GM21390 (cell line): ENCODE data around the gene AGBL1.

Experiments
- ATAC-seq: cut with Tn5 transposase; IDR thresholded peaks from one replicate; pipeline ENCODE4 v1.9.1; 2021; ENCODE audit not compliant: unreplicated experiment

AGBL1 gene

DNA sequence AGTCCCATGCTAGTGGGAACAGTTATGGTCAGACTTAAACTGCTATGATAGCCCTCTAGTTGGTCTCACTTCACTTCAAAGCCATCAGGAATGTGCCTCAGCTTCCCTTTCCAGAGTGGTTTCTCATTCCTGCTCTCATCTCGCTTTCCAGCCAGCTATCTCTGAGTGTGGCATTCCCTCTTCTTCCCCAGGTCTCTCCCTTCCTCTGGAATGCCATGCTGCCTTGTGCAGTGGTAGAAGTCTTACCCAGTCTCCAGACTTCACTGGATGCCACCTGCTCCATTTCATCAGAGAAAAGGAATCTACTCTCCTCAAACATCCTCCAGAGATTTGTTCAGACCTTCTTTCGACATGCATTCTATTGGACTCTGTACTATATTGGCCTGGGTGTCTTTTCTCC, 83.0 kb downstream of the AGBL1 start:
- ATAC-seq = no peak

GRCh38 chr15:86163816-86164215, 84.1 kb downstream of the AGBL1 start:
- ATAC-seq = no peak

DNA sequence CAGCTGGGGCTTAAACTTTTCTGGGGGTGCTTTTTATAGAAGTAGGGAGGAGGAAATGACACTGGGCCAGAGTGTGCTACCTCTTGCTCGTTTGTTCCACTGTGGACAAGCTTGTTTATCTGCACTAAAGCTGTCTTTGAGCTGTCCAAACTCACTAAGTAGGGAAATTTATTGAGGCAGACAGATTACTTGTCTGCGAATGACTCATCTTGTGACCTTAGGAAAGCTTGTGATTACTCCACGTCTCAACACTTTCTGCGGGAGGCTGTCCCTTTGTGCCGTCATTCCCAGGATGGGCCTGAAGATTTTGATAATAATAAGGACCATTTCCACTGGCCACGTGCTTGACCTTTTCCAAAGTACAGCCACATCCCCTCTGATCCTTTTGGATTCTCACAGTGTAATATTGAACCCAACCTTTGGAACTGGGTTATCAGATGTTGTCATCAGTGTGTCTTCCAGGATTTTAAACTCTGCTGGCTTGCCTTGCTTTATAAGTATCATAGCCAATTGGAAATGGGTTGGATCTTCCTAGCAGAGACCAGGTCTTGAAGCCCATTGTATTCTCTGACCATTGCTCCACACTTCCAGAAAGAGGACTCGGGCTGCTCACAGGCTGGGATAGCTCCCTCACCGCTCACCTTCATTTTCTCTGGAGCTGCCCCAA, 84.7 kb downstream of the AGBL1 start:
- ATAC-seq = no peak

DNA sequence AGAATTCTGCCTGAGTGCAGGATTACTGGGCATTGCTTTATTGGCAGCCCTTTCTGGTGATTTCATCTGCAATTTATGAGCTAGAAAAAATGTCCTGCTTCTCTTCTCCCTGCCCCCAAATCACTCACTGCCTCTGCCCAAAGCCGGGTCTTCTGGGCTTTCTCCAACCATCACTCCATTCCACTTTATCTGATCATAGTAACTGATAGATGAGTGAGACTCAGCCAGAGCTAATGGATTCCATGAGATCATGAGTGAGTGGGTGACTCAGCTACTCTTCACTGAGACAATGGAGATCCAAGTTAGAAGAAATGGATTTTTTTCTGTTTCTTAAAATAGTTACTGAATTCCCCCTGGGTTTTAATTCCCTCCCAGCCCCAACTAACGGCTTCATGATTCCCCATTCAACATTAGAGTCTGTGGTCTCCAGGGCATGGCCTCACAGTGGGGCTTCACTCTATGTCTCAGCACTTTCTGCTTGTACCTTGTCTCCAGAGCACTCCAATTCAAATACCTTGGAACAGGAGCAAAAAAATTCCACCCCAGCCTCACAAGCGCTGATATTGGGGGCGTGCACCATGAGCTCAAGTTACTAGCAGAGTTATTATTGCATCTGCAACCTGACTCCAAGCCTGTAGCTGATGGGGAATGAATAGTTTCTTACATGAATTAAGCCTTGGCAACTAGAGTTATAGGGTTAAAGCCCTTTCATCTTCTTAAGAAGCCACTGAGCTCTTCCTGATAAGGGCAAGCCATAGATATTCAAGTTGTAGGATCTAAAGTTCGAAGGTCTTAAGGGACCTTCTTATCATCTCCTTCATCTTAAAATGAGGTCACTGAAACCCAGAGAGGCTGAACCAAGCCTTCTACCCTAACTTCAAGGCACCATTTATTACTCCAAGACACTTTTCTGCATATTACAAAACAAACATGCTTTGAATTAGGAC, 85.9 kb downstream of the AGBL1 start:
- no peak for ATAC-seq

GRCh38 chr15:86167841-86168240, 88.2 kb downstream of the AGBL1 start:
- ATAC-seq = no peak

DNA sequence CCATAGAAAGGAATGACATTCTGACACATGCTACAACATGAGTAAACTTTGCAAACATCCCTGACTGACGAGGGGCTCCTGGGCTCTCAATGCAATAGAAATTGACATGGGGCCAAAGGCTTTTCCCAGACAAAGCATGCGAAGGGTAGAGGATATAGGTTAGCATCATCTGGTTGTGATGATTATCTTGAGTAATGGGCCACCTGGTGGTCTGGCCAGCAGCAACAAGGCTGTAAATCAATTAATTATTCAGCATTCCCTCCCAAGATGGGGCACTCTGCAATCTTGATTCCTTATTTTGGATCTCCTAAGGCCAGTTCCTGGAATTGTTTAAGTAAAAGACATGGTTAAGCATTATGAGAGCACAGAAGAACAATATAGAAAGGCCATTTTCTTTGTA, 99.2 kb downstream of the AGBL1 start:
- ATAC-seq = no peak

GRCh38 chr15:86183596-86184491, 104.2 kb downstream of the AGBL1 start:
- ATAC-seq = no peak

- no peak for ATAC-seq
Observed at GRCh38 chr15:86193716-86194380, 114.2 kb downstream of the AGBL1 start.

DNA sequence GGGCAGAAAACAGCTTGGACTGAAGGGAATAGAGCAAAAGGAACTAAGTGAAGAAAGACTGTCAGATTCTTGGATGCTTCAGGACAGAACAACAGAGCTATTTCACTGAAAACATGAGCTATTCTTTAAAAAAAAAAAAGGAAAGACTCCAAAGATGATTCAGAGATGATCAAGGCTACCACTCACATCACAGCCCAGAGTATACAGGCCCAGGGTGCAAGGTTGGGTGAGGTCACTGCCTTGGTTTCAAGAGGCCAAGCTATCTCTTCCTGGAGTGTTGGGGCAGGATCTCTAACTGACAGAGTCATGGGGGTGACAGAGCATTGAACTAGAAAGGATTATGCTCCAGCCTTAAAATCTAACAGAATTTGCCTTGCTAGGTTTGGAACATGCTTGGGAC, 118.1 kb downstream of the AGBL1 start:
- no peak for ATAC-seq

DNA sequence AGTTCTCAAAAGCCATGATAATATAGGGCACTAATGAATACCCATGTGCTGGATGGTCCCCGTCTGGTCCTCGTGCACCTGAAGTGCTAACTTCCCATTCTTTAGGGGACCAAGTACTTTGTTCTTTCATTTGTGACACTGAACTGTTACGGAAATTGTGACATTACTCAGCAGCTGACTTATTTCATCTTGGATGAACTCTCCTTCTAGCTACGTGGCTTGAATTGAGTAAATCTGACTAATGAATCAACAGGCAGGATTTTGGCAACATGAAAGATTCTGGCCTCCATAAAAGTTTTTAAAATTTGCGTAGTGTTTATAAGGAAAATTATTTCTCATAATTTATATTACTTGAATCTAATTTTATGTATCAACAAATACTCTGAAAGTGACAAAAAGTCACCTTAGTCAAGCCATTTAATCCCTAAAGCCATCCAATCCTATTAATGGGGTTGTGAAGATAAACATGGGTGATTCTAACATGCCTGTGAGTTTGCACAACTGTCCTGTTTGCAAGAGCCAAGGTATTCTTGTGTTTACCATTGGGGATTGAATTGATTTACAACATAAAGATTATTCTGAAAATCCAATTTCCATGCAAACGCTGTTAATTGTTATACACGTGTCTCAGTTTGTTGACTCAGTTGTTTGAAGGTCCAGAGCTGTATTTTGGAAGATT, 119.9 kb downstream of the AGBL1 start:
- ATAC-seq = no peak

- ATAC-seq = no peak
Observed at GRCh38 chr15:86201313-86202008, 121.8 kb downstream of the AGBL1 start.

DNA sequence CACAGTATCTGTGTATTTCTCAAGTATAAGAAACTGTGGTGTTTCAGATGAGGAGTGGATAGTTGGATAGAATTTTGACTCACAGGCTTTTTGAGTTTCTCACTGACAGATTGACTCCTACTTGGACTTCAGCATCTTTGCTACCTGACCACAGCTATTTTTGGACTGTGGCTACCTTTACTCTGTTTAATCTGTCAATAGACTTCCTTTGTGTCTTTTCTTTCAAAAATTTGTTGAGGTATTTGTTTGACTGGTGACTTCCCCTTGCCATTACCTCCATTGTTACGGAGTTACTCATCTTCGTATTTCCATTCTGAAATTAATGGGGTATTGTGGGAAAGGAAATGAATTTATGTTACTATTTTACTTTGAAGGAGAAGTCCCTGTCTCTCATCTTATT, 123.8 kb downstream of the AGBL1 start:
- no peak for ATAC-seq

GRCh38 chr15:86205096-86205495, 125.4 kb downstream of the AGBL1 start:
- no peak for ATAC-seq

DNA sequence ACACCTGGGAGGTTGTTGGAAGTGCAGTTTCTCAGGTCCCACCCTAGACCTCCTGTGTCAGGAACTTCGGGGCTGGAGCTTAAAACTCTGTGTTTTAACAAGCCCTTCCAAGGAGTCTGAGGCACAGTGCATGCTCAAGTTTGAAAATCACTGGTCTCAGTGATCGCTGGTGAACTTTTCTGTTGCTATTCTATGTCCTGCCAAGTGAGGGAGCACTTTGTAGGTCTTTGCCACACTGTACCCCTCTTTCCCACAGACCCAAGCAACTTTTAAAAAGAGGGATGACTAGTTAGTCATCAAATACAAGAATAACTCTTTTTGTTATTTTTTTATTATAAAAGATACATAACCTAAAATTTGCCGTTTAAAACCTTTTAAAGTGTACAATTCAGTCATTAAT, 133.7 kb downstream of the AGBL1 start:
- no peak for ATAC-seq

DNA sequence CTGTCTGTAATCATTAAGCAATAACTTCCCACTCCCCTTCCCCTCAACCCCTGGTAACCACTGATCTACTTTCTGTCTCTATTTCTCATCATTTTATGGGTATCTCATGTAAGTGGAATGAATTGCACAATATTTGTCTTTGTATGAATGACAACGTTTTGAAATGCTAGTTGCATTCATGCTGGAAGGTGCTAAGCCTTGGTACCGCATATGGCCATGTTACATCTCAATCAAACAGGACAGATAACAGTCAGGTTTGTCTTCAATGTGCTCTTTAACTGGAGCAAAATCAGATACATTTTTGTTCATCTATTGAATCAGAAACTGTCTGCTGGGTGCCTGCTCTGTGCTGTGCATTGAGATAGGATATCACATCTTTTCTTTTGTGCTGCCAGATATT, 134.2 kb downstream of the AGBL1 start:
- no peak for ATAC-seq

GRCh38 chr15:86221119-86221518, 141.4 kb downstream of the AGBL1 start:
- ATAC-seq = no peak

DNA sequence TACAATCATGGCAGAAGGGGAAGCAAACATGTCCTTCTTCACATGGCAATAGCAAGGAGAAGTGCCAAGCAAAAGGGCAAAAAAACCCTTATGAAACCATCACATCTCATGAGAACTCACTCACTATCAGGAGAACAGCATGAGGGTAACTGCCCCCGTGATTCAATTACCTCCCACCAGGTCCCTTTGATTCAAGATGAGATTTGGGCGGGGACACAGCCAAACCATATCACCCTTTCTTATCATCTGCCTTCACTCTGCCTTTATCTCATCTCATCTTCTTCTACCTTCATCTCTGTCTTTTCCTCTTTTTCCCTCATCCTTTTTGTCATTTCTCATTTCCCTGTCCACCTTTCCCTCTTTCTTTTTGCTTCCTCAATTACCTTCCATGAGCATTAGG, 149.6 kb downstream of the AGBL1 start:
- ATAC-seq = no peak

GRCh38 chr15:86229936-86230335, 150.3 kb downstream of the AGBL1 start:
- no peak for ATAC-seq

DNA sequence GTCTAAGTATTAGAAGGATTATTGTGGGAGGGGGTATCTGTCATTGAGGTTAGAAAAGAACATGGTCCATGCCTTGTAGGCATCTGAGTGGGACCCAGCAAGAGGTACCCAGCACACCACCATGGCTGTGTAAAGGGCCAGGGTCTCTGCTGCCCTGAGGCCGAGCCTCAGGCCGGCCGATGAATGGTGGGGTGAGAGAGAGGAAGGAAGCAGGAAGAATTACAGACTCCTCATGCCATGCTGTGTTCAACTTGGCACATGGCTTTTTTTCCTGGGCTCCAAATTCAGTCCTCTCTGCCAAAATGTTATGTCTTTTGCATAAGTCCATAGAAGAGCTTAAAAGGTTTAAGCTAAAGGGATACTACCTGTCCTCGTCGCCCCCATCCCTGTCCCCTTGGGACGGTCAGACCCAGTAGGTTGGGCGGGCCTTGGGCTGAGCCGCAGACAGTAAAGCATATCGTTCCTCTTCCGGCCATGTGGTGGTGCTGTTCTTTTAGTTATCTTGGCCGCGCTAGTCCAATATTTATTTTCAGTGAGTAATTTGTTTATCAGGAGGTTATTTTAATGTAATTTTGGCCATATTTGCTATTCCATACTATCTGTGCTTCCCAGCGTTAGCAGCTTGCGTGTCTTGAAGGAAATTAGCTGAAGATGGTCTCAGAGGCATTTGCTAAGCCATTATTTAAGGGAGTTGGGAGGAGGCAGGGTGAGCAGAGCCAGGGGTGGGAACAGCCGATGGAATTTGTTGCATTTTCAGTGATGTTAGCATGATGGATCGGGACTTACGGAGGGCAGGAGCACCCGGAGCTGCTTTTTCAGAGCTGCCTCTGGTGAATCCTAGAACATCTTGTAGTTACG, 152.4 kb downstream of the AGBL1 start:
- ATAC-seq = peak; percentile 75
